Measurements from ENCODE around the gene GTPBP6.
A peak's percentile ranks its signal among the peaks of the same experiment; 100 is the strongest.

Gene GTPBP6

DNA sequence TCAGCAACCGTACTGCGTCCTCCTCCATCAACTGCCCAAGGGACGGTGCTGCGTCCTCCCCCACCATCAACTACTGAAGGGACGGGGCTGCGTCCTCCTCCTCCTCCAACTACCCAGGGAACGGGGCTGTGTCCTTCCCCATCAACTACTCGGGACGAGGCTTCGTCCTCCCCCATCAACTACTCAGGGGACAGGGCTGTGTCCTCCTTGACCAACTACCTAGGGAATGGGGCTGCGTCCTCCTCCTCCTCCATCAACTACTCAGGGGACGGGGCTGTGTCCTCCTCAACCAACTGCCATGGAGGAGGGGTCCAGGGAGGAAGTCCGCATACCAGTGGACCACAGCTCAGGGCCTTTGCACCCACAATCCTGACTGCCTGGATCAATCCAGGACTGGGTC is 43.8 kb upstream of the GTPBP6 start:
- peaks cover 10% of the 10 kb centered on the region for H3K4me1 Mint-ChIP-seq
- no peak for TF ChIP-seq CTCF (IDR thresholded peaks at IDR 0.05; ENCODE audit: unreplicated experiment in 3 of 3)
- H3K4me3 Mint-ChIP-seq = no peak overlapping the region
- H3K27ac Mint-ChIP-seq = peak overlapping the region in 1 of 3 experiments; percentile 58
- peaks cover 65% of the 10 kb centered on the region for H3K36me3 Mint-ChIP-seq (ENCODE audit: low read depth)
- peaks cover 6% of the 10 kb centered on the region for H3K27me3 Mint-ChIP-seq (ENCODE audit: low read depth)
- peaks cover 35% of the 10 kb centered on the region for H3K9me3 Mint-ChIP-seq

DNA sequence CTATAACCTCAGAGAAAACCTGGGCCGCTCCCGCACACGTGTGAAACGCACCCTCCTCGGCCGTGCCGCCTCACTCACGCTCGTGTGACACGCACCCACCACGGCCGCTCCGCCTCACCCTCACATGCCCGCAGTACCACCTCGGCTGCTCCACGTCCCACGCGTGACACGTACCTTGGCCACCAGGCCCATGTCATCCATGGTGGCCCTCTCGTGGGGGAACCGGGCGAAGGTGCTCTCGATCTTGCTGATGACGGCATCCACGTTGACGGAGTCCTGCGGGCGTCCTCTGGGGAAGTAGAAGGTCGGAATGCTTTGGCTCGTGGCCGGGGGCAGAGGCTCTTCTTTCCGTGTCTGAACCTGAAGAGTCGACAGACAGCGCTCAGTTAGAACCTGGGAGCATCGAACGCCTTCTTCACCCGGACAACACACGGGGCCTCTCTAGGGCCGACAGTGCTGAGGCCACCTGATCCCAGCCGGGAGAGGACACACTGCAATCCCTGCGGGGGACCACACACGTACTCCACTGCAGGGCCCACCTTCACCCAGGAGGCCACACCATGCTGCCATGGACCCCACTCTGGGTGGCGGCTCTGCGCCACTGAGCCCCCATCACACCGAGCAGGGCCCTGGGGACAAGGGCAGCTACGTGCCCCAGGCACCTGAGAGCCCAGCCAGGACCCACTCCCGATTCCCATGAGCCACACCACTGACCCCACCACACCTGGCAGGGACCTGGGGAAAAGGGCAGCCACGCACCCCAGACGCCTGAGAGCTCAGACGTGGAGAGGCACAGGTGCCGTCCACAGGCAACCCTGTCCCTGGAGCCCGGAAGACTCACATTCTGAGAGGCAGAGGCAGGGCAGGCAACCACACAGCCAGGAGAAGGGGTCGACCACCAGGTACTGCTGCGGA is 42.9 kb upstream of the GTPBP6 start:
- H3K36me3 Mint-ChIP-seq (ENCODE audit: low read depth) = peaks cover 68% of the 10 kb centered on the region
- H3K9me3 Mint-ChIP-seq = peaks cover 35% of the 10 kb centered on the region
- TF ChIP-seq CTCF (IDR thresholded peaks at IDR 0.05; ENCODE audit: unreplicated experiment in 3 of 3) = no peak
- no peak overlapping the region for H3K4me3 Mint-ChIP-seq
- peaks cover 12% of the 10 kb centered on the region for H3K4me1 Mint-ChIP-seq
- no peak overlapping the region for H3K27ac Mint-ChIP-seq
- peaks cover 4% of the 10 kb centered on the region for H3K27me3 Mint-ChIP-seq (ENCODE audit: low read depth)

GRCh38 chrX:360496-361150 is 42.0 kb upstream of the GTPBP6 start:
- peaks cover 12% of the 10 kb centered on the region for H3K4me1 Mint-ChIP-seq
- H3K4me3 Mint-ChIP-seq = no peak overlapping the region
- no peak for TF ChIP-seq CTCF (IDR thresholded peaks at IDR 0.05; ENCODE audit: unreplicated experiment in 3 of 3)
- no peak overlapping the region for H3K27ac Mint-ChIP-seq
- H3K27me3 Mint-ChIP-seq (ENCODE audit: low read depth) = peaks cover 4% of the 10 kb centered on the region
- H3K9me3 Mint-ChIP-seq = peaks cover 35% of the 10 kb centered on the region
- peaks cover 74% of the 10 kb centered on the region for H3K36me3 Mint-ChIP-seq (ENCODE audit: low read depth)

- TF ChIP-seq CTCF (IDR thresholded peaks at IDR 0.05; ENCODE audit: unreplicated experiment in 3 of 3) = no peak
- Mint-ChIP-seq H3K36me3 (ENCODE audit: low read depth) (peaks cover 81% of the 10 kb centered on the region), H3K27ac (no peak overlapping the region)
These were observed 40.1 kb upstream of the GTPBP6 start for GRCh38 chrX:358651-359143.

GRCh38 chrX:357693-358471 is 39.3 kb upstream of the GTPBP6 start:
- H3K9me3 Mint-ChIP-seq = peaks cover 25% of the 10 kb centered on the region
- peaks cover 76% of the 10 kb centered on the region for H3K36me3 Mint-ChIP-seq (ENCODE audit: low read depth)
- peaks cover 4% of the 10 kb centered on the region for H3K27me3 Mint-ChIP-seq (ENCODE audit: low read depth)
- H3K4me3 Mint-ChIP-seq = no peak overlapping the region
- H3K4me1 Mint-ChIP-seq = peaks cover 12% of the 10 kb centered on the region
- TF ChIP-seq CTCF (IDR thresholded peaks at IDR 0.05; ENCODE audit: unreplicated experiment in 3 of 3) = no peak
- H3K27ac Mint-ChIP-seq = peak overlapping the region in 1 of 3 experiments; percentile 35

More at GRCh38 chrX:358651-359143, 40.1 kb upstream of the GTPBP6 start:
- Mint-ChIP-seq H3K4me1 (peaks cover 12% of the 10 kb centered on the region), H3K27me3 (ENCODE audit: low read depth) (peaks cover 4% of the 10 kb centered on the region), H3K9me3 (peaks cover 34% of the 10 kb centered on the region), H3K4me3 (no peak overlapping the region)
